Measurements from ENCODE around the gene LRTM1. TPM values are rescaled to one million over a fixed set of nuclear protein-coding genes. Genes with fewer than 3 reads are reported as not detected.

Gene LRTM1
- total and polyA plus RNA-seq, 8 donors = not detected

DNA sequence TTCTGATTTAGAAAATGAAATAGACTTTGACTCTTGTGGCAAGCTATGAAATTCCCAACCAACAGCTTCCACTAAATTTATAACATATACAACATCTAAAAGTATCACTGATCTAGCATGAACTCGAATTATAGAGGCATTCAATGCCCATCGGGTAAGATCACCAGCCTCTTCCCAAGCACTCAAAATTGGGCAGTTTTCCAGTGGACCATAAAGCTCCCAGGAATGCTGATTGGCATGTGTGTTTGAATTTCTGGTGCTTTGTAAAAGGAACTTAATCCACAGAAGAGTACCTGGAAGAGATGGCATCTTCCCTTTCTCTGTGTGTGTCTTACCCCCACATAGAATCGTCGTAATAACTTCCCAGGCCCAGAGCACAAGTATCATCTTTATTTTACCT lies 10.0 kb downstream of the LRTM1 start:
- ATAC-seq (no peak), DNase-seq (no peak)
- TF ChIP-seq, protein P1, sequence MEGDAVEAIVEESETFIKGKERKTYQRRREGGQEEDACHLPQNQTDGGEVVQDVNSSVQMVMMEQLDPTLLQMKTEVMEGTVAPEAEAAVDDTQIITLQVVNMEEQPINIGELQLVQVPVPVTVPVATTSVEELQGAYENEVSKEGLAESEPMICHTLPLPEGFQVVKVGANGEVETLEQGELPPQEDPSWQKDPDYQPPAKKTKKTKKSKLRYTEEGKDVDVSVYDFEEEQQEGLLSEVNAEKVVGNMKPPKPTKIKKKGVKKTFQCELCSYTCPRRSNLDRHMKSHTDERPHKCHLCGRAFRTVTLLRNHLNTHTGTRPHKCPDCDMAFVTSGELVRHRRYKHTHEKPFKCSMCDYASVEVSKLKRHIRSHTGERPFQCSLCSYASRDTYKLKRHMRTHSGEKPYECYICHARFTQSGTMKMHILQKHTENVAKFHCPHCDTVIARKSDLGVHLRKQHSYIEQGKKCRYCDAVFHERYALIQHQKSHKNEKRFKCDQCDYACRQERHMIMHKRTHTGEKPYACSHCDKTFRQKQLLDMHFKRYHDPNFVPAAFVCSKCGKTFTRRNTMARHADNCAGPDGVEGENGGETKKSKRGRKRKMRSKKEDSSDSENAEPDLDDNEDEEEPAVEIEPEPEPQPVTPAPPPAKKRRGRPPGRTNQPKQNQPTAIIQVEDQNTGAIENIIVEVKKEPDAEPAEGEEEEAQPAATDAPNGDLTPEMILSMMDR (IDR thresholded peaks at IDR 0.05) = no peak
- H3K9me3 ChIP-seq = no peaks in the 10 kb centered on the region
- intact Hi-C loops (cut with DNase I) = no loop called here
- no peaks in the 10 kb centered on the region for H3K4me1 ChIP-seq
- no peaks in the 10 kb centered on the region for H3K27me3 ChIP-seq
- no peak overlapping the region for H3K4me3 ChIP-seq
- no peak overlapping the region for H3K27ac ChIP-seq
- no peaks in the 10 kb centered on the region for H3K36me3 ChIP-seq

DNA sequence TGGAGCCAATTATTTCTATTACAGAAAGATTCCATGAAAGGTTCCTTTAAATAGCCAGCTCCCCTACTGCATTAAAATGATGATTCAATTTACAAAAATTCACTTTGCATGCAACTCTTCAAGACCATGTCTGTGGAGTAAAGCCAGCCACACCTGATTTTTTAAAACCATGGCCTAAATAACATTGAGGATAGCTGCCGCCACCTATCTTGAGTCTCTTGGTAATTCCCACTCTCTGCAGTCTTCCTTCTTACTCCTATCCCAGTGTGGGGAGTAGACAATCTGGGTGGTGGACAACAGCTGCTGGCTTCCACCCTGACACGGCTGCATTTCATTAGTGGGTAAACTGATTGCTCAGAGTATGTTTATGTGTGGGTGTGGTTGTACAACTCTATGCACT lies 10.7 kb downstream of the LRTM1 start:
- Histone ChIP-seq H3K36me3 (no peaks in the 10 kb centered on the region), H3K4me3 (no peak overlapping the region), H3K27ac (no peak overlapping the region), H3K27me3 (no peaks in the 10 kb centered on the region), H3K9me3 (no peaks in the 10 kb centered on the region), H3K4me1 (no peaks in the 10 kb centered on the region)
- DNase-seq = no peak
- no peak for ATAC-seq
- TF ChIP-seq, protein P1 (IDR thresholded peaks at IDR 0.05) = no peak
- intact Hi-C loops (cut with DNase I) = no loop called here

DNA sequence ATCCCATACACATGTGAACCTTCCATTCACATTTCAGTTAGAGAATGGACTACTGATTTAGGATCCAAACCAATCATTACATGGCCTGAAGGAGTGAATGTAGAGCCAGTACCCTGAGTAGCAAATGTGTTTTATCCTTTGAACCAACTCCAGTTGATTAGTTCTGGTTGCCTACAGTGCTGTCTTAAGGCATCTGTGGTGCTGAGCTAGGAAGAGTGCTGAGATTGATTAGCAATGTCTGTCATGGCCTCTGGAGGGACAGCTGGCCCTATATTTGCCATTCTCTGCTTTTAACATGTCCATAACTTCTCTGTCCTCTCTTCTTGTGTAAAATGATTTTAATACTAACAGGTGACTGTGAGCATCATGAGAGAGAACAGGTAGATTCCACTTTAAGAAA lies 11.1 kb downstream of the LRTM1 start:
- intact Hi-C loops (cut with DNase I) = no loop called here

DNA sequence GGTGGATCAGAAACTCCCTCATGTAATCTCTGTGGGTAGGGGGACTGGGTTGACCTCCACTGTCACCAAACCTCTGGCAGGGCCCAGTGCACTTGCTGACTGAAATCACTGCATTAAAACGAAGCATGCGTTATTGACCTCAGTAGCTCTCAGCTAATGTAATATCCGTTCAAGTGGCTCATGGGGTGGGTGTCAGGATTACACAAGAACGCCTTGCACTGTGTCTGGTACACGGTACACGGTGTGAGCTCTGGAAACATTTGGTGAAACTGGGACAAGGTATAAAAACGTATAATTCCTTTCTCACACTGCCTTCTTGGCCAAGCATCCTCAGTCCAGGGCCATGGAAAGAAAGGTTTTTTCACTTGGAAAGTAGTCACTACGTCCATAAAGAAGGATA lies 11.9 kb downstream of the LRTM1 start:
- TF ChIP-seq, protein P1 (IDR thresholded peaks at IDR 0.05) = no peak
- H3K9me3 ChIP-seq = no peaks in the 10 kb centered on the region
- no peak for ATAC-seq

More for the DNA sequence above, 11.1 kb downstream of the LRTM1 start:
- Histone ChIP-seq H3K27ac (no peak overlapping the region), H3K9me3 (no peaks in the 10 kb centered on the region), H3K36me3 (no peaks in the 10 kb centered on the region), H3K4me1 (no peaks in the 10 kb centered on the region), H3K27me3 (no peaks in the 10 kb centered on the region), H3K4me3 (no peak overlapping the region)
- TF ChIP-seq, protein P1 (IDR thresholded peaks at IDR 0.05) = no peak
- DNase-seq (no peak), ATAC-seq (no peak)

DNA sequence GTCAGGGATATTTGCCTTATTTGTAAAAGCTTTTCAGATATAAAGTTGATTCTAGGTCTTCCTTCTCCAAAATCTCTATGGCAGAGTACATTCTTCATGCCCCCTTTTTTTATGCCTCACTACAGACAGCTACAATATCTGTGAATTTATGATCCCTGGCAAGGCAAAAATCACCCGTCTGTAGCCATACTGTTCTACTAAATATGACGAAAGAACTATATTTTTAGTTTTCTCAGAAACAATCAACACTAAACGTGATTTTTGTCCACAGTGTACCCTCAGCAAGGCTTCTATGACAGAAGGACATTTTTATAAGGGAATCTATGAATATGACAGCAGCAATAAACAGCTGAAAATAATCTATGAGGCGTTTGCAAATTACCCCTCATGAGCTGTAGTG lies 12.7 kb downstream of the LRTM1 start:
- Histone ChIP-seq H3K4me1 (no peaks in the 10 kb centered on the region), H3K9me3 (no peaks in the 10 kb centered on the region), H3K27me3 (no peaks in the 10 kb centered on the region), H3K27ac (no peak overlapping the region), H3K36me3 (no peaks in the 10 kb centered on the region), H3K4me3 (no peak overlapping the region)
- TF ChIP-seq, protein P1 (IDR thresholded peaks at IDR 0.05) = no peak
- intact Hi-C loops (cut with DNase I) = no loop called here
- ATAC-seq = no peak
- no peak for DNase-seq

More for the DNA sequence above, 11.9 kb downstream of the LRTM1 start:
- H3K27me3 ChIP-seq = no peaks in the 10 kb centered on the region
- DNase-seq = no peak
- no peak overlapping the region for H3K4me3 ChIP-seq
- no peaks in the 10 kb centered on the region for H3K4me1 ChIP-seq
- intact Hi-C loops (cut with DNase I) = no loop called here
- no peaks in the 10 kb centered on the region for H3K36me3 ChIP-seq
- H3K27ac ChIP-seq = no peak overlapping the region

Data from left lung (tissue), 10 donors.